SK-N-SH treated with all-trans-retinoic acid at 6 μM for 48 hours (cell line): ENCODE measurements around the gene CADM2.

ENCODE experiments used
- ATAC-seq: fragments of 200-7000 bp; cut with Tn5 transposase; 3 replicates; pipeline ENCODE4 v1.9.1; 2020; ENCODE audit warnings: mild to moderate bottlenecking, moderate library complexity
- ARNTL ChIP-seq: fragments of 450-650 bp; formaldehyde crosslinking; IDR thresholded peaks from 2 replicates; pipeline ENCODE4 v1.5.0; 2020; ENCODE audit warnings: low read depth, mild to moderate bottlenecking, moderate library complexity, borderline replicate concordance
- BACH2 ChIP-seq: fragments of 250-450 bp; sonication (Bioruptor Pico); IDR thresholded peaks from 2 replicates; pipeline ENCODE4 v1.9.0; 2021; ENCODE audit warnings: mild to moderate bottlenecking, borderline replicate concordance
- CREB5 ChIP-seq: fragments of 250-450 bp; sonication (Bioruptor Pico); IDR thresholded peaks from 2 replicates; pipeline ENCODE4 v1.5.1; 2020; ENCODE audit warnings: low read depth, mild to moderate bottlenecking, moderate library complexity
- CSDC2 ChIP-seq: fragments of 250-450 bp; sonication (Bioruptor Pico); IDR thresholded peaks from 2 replicates; pipeline ENCODE4 v1.5.0; 2020; ENCODE audit warnings: mild to moderate bottlenecking, moderate library complexity
- ESRRG ChIP-seq: fragments of 250-450 bp; sonication (Bioruptor Pico); IDR thresholded peaks from 2 replicates; pipeline ENCODE4 v1.6.1; 2021; ENCODE audit warnings: mild to moderate bottlenecking
- GLIS3 ChIP-seq: fragments of 250-450 bp; sonication (Bioruptor Pico); IDR thresholded peaks from 2 replicates; pipeline ENCODE4 v1.5.0; 2020; ENCODE audit warnings: mild to moderate bottlenecking, moderate library complexity
- ISL1 ChIP-seq: fragments of 250-450 bp; sonication (Bioruptor Pico); IDR thresholded peaks from 2 replicates; pipeline ENCODE4 v2.1.2; 2022; ENCODE audit warnings: mild to moderate bottlenecking, moderate library complexity
- OSR1 ChIP-seq: fragments of 250-450 bp; sonication (Bioruptor Pico); IDR thresholded peaks from 2 replicates; pipeline ENCODE4 v1.8.0; 2022; ENCODE audit warnings: moderate library complexity, mild to moderate bottlenecking, inconsistent platforms
- PATZ1 ChIP-seq: fragments of 250-450 bp; sonication (Bioruptor Pico); IDR thresholded peaks from 2 replicates; pipeline ENCODE4 v1.8.0; 2020; ENCODE audit warnings: mild to moderate bottlenecking, moderate library complexity, borderline replicate concordance
- POU6F1 ChIP-seq: fragments of 250-450 bp; sonication (Bioruptor Pico); IDR thresholded peaks from 2 replicates; pipeline ENCODE4 v1.8.0; 2021; ENCODE audit warnings: low read depth, mild to moderate bottlenecking, moderate library complexity, borderline replicate concordance
- PPARA ChIP-seq: fragments of 250-450 bp; sonication (Bioruptor Pico); IDR thresholded peaks from 2 replicates; pipeline ENCODE4 v1.5.0; 2020; ENCODE audit warnings: mild to moderate bottlenecking, borderline replicate concordance
- RARB ChIP-seq: fragments of 250-450 bp; sonication (Bioruptor Pico); IDR thresholded peaks from 2 replicates; pipeline ENCODE4 v1.8.0; 2021; ENCODE audit warnings: mild to moderate bottlenecking, moderate library complexity
- SNAI2 ChIP-seq: fragments of 250-450 bp; sonication (Bioruptor Pico); IDR thresholded peaks from 2 replicates; pipeline ENCODE4 v1.5.0; 2020; ENCODE audit warnings: mild to moderate bottlenecking, moderate library complexity
- TCF4 ChIP-seq: fragments of 250-450 bp; sonication (Bioruptor Pico); IDR thresholded peaks from 2 replicates; pipeline ENCODE4 v1.8.0; 2021; ENCODE audit warnings: mild to moderate bottlenecking, moderate library complexity, borderline replicate concordance
- TOX ChIP-seq: fragments of 250-450 bp; sonication (Bioruptor Pico); IDR thresholded peaks from 2 replicates; pipeline ENCODE4 v1.8.0; 2021; ENCODE audit warnings: mild to moderate bottlenecking, moderate library complexity, borderline replicate concordance
- TSHZ2 ChIP-seq: fragments of 250-450 bp; sonication (Bioruptor Pico); IDR thresholded peaks from 2 replicates; pipeline ENCODE4 v1.5.0; 2020; ENCODE audit warnings: mild to moderate bottlenecking, moderate library complexity
- ZC3H10 ChIP-seq: fragments of 250-450 bp; sonication (Bioruptor Pico); IDR thresholded peaks from 2 replicates; pipeline ENCODE4 v1.5.1; 2021; ENCODE audit warnings: mild to moderate bottlenecking, moderate library complexity
- ZFP3 ChIP-seq: fragments of 250-450 bp; sonication (Bioruptor Pico); IDR thresholded peaks from 2 replicates; pipeline ENCODE4 v1.5.0; 2020; ENCODE audit warnings: mild to moderate bottlenecking, moderate library complexity
- ZFP30 ChIP-seq: fragments of 450-650 bp; formaldehyde crosslinking; IDR thresholded peaks from 2 replicates; pipeline ENCODE4 v1.5.0; 2022; ENCODE audit warnings: mild to moderate bottlenecking, moderate library complexity
- ZNF565 ChIP-seq: fragments of 450-650 bp; formaldehyde crosslinking; conservative IDR thresholded peaks from 2 replicates; pipeline ENCODE4 v1.5.0; 2020; ENCODE audit warnings: low read depth, mild to moderate bottlenecking, moderate library complexity
- ZNF70 ChIP-seq: fragments of 450-650 bp; formaldehyde crosslinking; IDR thresholded peaks from 2 replicates; pipeline ENCODE4 v1.5.0; 2020; ENCODE audit warnings: mild to moderate bottlenecking, moderate library complexity
- ZNF8 ChIP-seq: fragments of 450-650 bp; formaldehyde crosslinking; IDR thresholded peaks from 2 replicates; pipeline ENCODE4 v1.5.0; 2020; ENCODE audit warnings: mild to moderate bottlenecking, moderate library complexity

The CADM2 gene

GRCh38 chr3:85316252-85316651, 357.5 kb downstream of the CADM2 start (continued):
- no peak for TF ChIP-seq ZFP30 (CRISPR knock-in tag)

GRCh38 chr3:85321892-85322291, 363.1 kb downstream of the CADM2 start:
- TF ChIP-seq ARNTL (CRISPR knock-in tag) (no peak), ISL1 (no peak), CSDC2 (CRISPR knock-in tag) (no peak), ZNF565 (CRISPR knock-in tag) (no peak), ESRRG (CRISPR knock-in tag) (no peak), ZNF8 (CRISPR knock-in tag) (no peak), TOX (CRISPR knock-in tag) (no peak), TCF4 (CRISPR knock-in tag) (no peak), GLIS3 (CRISPR knock-in tag) (no peak), PPARA (no peak), ZFP30 (CRISPR knock-in tag) (no peak), OSR1 (CRISPR knock-in tag) (no peak), ZFP3 (CRISPR knock-in tag) (no peak)
- no peak for ATAC-seq

- no peak for TF ChIP-seq CSDC2 (CRISPR knock-in tag)
- no peak for TF ChIP-seq PPARA
- TF ChIP-seq POU6F1 (CRISPR knock-in tag), result no peak
- no peak for TF ChIP-seq PATZ1 (CRISPR knock-in tag)
- no peak for TF ChIP-seq RARB (CRISPR knock-in tag)
- TF ChIP-seq ZNF70, result no peak
- no peak for TF ChIP-seq OSR1 (CRISPR knock-in tag)
- no peak for TF ChIP-seq BACH2 (CRISPR knock-in tag)
- TF ChIP-seq GLIS3 (CRISPR knock-in tag), result no peak
- TF ChIP-seq, all 23 proteins: peak for 0
These were observed 371.3 kb downstream of the CADM2 start for GRCh38 chr3:85330071-85330470.

GRCh38 chr3:85337895-85338294, 379.1 kb downstream of the CADM2 start:
- TF ChIP-seq GLIS3 (CRISPR knock-in tag), result no peak
- no peak for TF ChIP-seq ARNTL (CRISPR knock-in tag)
- no peak for TF ChIP-seq ZNF8 (CRISPR knock-in tag)
- TF ChIP-seq ZNF565 (CRISPR knock-in tag), result no peak
- 0 out of 2 replicates have a peak, but pooled peaks have one; percentile 20 for TF ChIP-seq TSHZ2
- TF ChIP-seq TCF4 (CRISPR knock-in tag), result peak; percentile 27; the same call in 1 of the 2 replicates
- TF ChIP-seq ZC3H10 (CRISPR knock-in tag), result no peak
- TF ChIP-seq ESRRG (CRISPR knock-in tag), result no peak
- TF ChIP-seq BACH2 (CRISPR knock-in tag), result no peak
- no peak for TF ChIP-seq SNAI2 (CRISPR knock-in tag)
- no peak for TF ChIP-seq TOX (CRISPR knock-in tag)
- TF ChIP-seq CSDC2 (CRISPR knock-in tag), result no peak
- TF ChIP-seq PPARA, result no peak
- ATAC-seq, result no peak

More at GRCh38 chr3:85330071-85330470, 371.3 kb downstream of the CADM2 start:
- ATAC-seq, result no peak

GRCh38 chr3:85342915-85343314, 384.1 kb downstream of the CADM2 start:
- ATAC-seq, result no peak
- TF ChIP-seq TSHZ2 (no peak), POU6F1 (CRISPR knock-in tag) (no peak), ARNTL (CRISPR knock-in tag) (no peak), BACH2 (CRISPR knock-in tag) (no peak), ESRRG (CRISPR knock-in tag) (no peak), CREB5 (no peak), ZFP3 (CRISPR knock-in tag) (no peak)
